ENCODE measurements around the gene PKN1.

DNA sequence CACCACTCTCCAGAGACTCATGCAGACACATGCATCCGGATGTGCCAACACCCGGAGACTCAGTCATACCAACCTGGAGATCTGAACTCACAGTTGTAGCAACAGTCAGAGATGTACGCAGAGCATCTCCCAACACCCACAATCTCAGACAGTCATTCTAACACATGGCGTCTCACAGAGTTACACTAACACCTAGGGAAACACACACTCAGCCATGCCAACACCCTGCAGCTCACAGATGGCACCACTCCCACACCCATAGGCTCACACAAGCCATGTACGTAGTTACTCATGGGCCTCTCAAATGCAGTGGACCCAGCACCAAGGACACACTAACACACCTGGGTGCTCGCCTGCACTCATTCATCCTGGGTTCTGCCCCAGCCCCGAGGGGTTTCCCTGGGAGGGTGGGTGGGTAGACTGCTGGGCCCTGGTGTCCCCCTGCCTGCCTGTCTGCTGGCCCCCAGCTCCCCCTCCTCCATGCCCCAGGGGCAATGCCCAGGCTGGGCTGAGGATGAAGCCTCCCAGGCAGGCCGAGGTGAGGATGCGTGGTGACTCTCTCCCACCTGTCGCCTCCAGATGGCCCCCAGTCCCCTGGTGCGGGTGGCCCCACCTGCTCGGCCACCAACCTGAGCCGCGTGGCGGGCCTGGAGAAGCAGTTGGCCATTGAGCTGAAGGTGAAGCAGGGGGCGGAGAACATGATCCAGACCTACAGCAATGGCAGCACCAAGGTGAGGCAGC, 10.0 kb downstream of the PKN1 start:
- TF ChIP-seq, protein P1, sequence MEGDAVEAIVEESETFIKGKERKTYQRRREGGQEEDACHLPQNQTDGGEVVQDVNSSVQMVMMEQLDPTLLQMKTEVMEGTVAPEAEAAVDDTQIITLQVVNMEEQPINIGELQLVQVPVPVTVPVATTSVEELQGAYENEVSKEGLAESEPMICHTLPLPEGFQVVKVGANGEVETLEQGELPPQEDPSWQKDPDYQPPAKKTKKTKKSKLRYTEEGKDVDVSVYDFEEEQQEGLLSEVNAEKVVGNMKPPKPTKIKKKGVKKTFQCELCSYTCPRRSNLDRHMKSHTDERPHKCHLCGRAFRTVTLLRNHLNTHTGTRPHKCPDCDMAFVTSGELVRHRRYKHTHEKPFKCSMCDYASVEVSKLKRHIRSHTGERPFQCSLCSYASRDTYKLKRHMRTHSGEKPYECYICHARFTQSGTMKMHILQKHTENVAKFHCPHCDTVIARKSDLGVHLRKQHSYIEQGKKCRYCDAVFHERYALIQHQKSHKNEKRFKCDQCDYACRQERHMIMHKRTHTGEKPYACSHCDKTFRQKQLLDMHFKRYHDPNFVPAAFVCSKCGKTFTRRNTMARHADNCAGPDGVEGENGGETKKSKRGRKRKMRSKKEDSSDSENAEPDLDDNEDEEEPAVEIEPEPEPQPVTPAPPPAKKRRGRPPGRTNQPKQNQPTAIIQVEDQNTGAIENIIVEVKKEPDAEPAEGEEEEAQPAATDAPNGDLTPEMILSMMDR (IDR thresholded peaks at IDR 0.05) = no peak
- no peak for TF ChIP-seq POLR2A (IDR thresholded peaks at IDR 0.05)
